Measurements from ENCODE around the gene NRDE2. TPM values are rescaled to one million over a fixed set of nuclear protein-coding genes. Genes with fewer than 3 reads are reported as not detected.
A peak's percentile ranks its signal among the peaks of the same experiment; 100 is the strongest.
"Not testable (repeated sequence)": the region's sequence is repeated elsewhere in the genome, so short reads cannot be mapped to it uniquely, and the experiment has no call there.

Gene NRDE2
- total RNA-seq, 1 donor from 2014 or later, result 14.0 TPM

- DNase-seq (ENCODE audit: low spot score), result no peak
- no peak for ATAC-seq
Observed at GRCh38 chr14:90275458-90275814, 56.3 kb downstream of the NRDE2 start.

DNA sequence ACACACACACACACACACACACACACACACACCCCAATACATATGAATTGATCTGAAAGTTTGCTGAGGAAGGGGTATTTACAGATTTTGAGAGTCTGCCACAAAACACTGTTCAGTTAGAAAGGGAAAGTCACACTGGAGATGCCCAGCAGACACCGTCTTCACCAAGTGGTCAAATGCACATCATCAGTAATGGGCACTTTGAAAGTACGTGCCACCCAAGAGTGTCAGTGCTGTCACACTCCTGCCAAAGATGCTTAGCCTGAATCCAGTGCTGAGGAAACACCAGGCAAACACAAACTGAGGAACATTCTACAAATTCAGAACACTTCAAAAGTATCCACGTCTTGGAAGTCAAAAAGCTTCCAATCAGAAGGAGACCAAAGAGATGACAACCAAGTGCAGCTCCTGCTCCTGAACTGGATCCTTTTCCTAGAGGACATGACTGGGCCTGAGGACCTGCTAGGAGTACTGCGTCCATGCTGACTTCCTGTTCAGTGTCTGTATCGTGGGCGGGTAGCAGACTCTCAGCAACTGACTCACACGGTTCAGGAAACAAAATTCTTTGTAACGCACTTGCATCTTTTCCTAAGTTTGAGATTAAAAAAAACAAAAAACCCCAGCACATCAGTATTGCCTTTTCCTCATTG is 56.8 kb downstream of the NRDE2 start:
- DNase-seq (ENCODE audit: low spot score), result no peak

DNA sequence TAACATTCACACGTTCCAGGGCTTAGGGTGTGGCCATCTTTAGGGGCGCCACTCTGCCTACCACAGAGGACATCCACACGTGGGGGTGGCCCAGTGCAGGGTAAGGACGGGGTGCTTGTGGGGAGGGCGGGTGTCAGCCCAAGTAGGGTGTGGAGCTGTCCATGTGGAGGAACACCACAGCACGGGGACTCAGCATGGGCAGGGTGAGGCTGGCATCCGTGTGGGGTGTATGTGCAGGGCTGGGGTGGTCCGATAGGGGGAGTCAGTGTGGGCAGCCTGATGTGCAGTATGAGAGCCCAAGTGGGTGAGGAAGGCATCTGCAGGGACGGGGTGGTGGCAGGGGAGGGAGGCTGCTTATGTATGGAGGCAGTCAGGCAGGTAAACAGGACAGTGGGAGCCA is 57.7 kb downstream of the NRDE2 start:
- DNase-seq (ENCODE audit: low spot score), result no peak
- ATAC-seq, result no peak

More for the DNA sequence above, 56.8 kb downstream of the NRDE2 start:
- no peak for ATAC-seq

DNA sequence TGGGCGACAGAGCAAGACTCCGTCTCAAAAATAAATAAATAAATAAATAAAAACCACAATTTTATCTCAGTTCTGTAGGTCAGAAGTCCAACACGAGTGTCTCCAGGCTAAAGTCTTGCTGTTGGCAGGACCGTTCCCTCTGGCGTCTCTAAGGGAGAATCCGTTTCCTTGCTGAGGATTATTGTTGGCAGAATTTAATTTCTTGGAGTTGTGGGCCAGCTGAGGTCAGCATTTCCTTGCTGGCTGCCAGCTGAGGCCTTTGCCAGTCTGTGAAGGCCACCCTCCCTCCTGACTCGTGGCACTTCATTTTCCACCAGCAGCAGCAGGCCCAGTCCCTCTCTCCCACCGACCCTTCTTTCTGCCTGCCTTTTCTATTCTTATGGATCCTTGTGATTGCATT is 58.2 kb downstream of the NRDE2 start:
- ATAC-seq (no peak), DNase-seq (ENCODE audit: low spot score) (no peak)

DNA sequence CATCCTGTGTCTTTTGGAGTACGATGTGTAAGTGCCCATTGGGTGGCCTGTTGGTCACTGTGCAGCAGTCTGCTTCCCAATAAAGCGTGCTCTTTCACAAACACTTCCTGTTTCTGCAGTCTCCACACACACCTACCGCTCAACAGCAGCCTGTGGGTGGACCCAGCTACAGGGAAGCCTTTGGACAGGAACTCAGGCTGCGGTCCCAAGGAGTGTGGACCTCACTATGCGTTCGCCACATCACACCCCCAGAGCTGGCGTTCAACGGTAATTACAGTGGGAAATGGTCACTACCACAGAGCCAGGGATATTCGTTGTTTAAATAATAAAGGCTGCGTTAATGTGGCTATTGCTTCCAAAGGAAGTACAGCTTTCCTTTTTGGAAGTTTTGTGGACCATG is 59.2 kb downstream of the NRDE2 start:
- no peak for ATAC-seq
- DNase-seq (ENCODE audit: low spot score), result no peak

GRCh38 chr14:90268420-90268819 is 63.3 kb downstream of the NRDE2 start:
- DNase-seq (ENCODE audit: low spot score) (no peak), ATAC-seq (no peak)

- peak; percentile 17 for ATAC-seq
- DNase-seq (ENCODE audit: low spot score), result no peak
Observed at GRCh38 chr14:90266441-90267154, 65.1 kb downstream of the NRDE2 start.

DNA sequence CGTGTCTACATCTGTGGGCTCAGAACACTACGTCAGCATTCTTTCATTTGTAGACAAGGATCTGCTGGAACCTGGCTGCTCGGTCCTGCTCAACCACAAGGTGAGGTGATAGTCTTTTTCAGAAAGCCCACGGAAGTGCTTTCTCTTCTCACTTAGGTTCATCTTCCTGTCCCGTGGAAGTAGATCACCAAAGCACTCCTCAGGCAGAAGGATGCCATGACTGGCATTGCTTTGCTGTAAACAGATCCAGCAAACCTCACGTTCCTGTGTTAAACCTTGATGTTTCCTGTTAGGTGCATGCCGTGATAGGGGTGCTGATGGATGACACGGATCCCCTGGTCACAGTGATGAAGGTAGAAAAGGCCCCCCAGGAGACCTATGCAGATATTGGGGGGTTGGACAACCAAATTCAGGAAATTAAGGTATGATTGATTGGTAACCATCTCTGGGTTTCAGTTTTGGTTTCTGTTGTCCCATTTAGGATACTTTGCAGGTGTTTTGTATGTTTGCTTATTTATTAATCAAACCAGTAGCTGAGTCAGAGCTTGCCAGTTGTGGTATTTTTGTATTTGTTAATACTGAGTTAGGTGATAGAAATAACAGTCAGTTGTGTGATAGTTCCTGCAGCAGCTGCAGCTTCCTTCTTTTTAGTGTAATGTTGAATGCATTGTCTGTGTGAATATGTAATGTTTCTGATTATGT is 67.8 kb downstream of the NRDE2 start:
- no peak for DNase-seq (ENCODE audit: low spot score)
- no peak for ATAC-seq

DNA sequence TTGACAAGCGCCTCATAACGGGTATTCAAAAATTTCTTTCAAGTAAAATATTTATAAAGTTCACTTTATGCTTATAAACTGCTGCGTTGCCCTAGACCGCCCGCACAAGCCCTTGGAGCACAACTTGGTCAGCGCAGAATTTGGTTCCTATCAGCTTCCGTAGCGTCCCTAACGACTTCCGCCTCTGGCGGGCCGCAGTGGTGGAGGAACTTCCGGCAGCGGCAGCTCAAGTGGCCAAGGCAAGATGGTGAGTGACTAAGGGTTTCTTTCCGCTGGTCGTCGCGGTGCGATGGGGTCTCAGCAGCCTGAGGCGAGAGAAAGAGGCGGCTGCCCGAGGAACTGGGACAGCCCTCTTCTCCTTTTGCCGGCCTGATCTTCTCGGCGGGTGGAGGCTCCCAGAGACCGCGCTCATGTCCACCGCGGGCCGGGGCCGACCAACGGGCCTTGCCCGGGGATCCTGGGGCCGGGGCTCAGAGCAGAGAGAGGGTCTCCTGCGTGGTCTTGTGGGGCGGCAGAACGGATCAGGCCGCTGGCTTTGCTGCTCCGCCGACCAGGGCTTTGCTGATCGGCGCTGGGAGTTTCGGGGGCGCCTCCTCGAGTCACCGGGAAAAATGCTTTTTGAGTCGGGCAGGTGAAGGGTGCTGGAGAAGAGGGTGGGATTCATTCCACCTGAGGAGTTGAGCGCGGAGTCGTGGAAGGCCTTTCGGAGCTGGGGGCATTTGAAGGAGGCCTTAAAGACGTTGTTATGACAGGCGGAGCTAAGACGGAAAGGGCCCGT is 75.2 kb downstream of the NRDE2 start, which contains the start of gene PSMC1:
PSMC1 (plus strand) TSS at position 200 of the 778 bp plus-strand sequence; CDS start at position 245, 45 bp downstream.
- DNase-seq (ENCODE audit: low spot score), result peak; percentile 94

DNA sequence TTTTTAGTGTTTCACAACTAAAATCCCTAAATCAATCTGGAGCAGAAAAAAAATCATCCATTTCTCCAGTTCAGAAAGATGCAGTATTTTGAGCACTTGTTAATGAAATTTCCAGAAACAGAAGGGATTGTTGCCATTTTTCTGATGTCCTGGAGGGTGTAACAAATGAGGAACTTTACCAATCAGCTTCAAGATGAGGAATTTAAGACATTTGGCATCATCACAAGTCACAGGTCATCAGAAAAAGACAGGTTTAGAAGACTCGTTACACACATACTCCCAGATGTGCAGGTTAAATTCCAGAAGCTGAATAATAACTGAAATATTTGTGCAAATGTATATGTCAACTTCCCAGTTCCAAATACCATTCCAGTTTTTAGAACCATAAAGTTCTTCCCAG is 75.9 kb downstream of the NRDE2 start:
- ATAC-seq, result no peak
- no peak for DNase-seq (ENCODE audit: low spot score)

More for the DNA sequence above, 75.2 kb downstream of the NRDE2 start, which contains the start of gene PSMC1:
- peak; percentile 99 for ATAC-seq

GRCh38 chr14:90253826-90254225 is 77.9 kb downstream of the NRDE2 start:
- ATAC-seq (no peak), DNase-seq (ENCODE audit: low spot score) (no peak)

DNA sequence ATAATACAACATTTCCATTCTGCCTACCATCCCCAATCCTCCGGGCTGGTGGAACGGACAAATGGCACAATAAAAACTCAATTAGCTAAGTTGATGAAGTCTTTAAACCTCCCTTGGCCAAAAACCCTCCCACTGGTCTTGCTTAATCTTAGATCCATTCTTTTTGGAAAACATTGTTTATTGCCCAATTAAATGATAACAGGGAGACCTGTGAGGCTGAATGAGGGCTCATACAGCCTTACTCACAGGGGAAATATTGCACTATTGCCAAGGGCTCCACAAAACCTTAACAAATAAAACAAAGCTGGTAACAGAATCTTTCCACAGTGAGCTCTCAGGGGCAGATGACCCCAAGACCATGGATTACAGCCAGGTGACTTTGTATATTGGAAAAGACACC is 83.1 kb downstream of the NRDE2 start:
- no peak for ATAC-seq
- no peak for DNase-seq (ENCODE audit: low spot score)

- not testable (repeated sequence) for ATAC-seq; DNase-seq (ENCODE audit: low spot score)
Observed at GRCh38 chr14:90247441-90247840, 84.3 kb downstream of the NRDE2 start.

DNA sequence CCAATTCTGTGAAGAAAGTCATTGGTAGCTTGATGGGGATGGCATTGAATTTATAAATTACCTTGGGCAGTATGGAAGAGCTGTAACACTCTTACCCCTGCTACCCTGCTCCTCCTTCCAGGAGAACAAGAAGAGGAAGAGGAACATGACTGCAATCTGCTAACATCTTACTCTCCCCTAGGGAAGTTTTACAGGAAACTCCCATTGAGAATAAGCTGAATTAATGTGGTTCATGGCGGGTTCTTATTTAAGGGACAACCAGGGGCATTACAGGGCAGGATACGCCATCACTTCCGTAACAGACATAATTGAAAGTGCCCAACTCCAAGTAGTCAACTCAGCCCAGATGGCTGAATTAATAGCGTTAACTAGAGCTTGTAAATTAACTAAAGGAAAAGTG is 84.8 kb downstream of the NRDE2 start:
- ATAC-seq, result no peak
- no peak for DNase-seq (ENCODE audit: low spot score)

GRCh38 chr14:90242444-90242843 is 89.3 kb downstream of the NRDE2 start:
- DNase-seq (ENCODE audit: low spot score), result no peak
- ATAC-seq, result no peak

DNA sequence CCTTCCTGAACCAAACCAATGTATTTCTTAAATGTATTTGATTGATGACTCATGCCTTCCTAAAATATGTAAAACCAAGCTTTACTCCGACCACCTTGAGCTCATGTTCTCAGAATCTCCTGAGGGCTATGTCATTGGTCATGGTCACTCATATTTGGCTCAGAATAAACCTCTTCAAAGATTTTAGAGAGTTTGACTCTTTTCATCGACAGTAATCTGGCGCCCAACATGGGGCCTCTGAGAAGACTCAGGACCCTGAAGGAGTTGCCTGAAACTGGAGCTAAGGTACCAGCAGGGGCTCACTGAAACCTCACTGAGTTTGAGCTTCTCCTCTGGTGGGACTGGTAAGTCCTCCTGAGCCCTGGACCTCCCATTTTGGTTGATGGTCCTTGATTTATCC is 92.6 kb downstream of the NRDE2 start:
- DNase-seq (ENCODE audit: low spot score) (no peak), ATAC-seq (no peak)

DNA sequence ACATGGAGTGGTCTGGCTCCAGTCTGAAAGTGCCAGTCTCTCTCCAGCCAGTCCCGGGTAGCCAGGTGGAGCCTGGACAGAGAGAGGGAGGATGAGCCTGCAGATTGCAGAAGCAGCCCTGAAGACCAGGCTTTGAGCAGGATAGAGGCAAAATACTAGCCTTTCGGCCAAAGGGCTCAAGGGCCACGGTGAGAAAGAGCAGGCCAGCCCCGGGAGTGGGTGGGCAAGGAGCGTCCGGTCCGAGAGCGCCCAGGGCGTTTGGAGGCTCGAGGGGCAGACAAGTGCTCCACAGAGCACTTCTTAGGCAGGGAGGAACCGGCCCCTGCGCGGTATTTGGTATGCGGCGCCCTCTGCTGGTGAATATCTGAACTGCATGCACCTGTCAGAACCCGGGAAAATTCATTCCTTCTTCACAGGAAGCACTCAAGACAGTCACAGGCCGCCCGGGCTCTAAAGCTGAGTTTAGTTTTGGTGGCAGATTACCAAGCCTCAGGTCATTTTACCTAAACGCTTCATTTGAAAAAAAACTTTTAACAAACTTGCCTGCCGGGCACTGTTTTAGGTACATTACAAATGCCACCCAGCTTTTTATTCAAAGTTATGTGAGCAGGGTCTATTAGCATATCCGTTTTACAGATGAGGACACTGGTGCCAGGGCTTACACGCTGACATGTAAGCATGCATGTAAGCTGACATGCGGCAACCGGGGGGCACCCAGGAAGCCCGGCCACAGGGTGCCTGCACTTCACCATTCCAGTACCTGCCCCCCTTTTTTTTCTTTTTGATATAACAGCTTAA is 96.4 kb downstream of the NRDE2 start:
- DNase-seq (ENCODE audit: low spot score) (peak; percentile 72), ATAC-seq (peak; percentile 100)

- not testable (repeated sequence) for DNase-seq (ENCODE audit: low spot score)
Observed at GRCh38 chr14:90229942-90230341, 101.8 kb downstream of the NRDE2 start.

DNA sequence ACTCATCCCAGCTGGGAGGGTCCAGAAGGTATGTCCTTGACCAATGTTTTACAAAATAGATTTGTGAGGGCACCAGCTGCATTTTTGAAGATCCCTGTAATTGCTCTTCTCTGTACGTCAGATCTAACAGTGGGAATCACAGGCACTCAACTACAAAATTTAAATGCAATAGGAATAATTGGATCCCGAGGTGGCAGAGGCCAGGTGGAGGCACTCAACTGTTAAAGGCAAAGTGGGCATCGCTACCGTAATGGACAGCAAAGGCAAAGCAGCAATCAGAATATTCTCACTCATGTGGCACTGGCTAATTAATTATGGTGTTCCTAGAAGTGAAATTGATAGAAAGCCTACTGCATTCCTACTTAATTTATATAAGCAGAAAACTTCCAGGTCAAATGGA is 103.3 kb downstream of the NRDE2 start:
- ATAC-seq (no peak), DNase-seq (ENCODE audit: low spot score) (no peak)

More at GRCh38 chr14:90229942-90230341, 101.8 kb downstream of the NRDE2 start:
- ATAC-seq, result not testable (repeated sequence)
